ENCODE results near the gene AKR7A3.

DNA sequence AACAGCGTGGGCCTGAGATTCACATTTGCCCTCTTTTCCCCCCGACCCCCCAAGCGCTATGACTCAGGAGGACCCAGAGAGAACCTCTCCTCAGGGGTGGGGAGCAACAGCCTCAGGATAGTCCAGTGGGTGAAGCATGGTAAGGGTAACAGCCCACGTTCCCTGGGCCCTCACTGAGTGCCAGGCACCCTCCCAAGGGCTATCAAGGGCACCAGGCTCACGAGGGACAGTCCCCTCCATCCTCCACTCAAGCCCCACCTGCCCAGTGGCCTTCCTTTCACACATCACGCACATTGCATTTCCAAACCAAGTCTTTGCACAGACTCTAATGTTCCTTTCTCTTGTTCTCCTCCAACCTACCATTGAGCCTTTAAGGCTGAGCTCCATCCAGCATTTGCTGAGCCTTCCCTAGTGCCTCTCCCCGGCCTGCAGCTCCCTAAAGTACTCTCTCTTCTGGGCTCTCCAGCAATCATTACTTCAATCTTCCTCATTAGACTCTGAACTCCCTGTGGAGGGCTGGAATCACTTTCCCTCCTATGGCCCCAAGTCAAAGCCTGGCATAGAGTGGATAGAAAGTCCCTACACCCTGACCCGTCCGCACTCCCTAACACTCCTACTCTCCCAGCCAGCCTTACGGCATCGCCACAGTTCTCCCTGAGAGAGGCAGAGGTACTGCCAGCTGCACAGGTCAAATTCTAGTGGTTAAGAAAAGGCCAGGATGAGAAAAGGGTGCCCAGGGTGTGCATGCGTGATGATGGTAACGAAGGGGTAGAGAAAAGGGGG lies 22.3 kb upstream of the AKR7A3 start:
- TF ChIP-seq, protein P1, sequence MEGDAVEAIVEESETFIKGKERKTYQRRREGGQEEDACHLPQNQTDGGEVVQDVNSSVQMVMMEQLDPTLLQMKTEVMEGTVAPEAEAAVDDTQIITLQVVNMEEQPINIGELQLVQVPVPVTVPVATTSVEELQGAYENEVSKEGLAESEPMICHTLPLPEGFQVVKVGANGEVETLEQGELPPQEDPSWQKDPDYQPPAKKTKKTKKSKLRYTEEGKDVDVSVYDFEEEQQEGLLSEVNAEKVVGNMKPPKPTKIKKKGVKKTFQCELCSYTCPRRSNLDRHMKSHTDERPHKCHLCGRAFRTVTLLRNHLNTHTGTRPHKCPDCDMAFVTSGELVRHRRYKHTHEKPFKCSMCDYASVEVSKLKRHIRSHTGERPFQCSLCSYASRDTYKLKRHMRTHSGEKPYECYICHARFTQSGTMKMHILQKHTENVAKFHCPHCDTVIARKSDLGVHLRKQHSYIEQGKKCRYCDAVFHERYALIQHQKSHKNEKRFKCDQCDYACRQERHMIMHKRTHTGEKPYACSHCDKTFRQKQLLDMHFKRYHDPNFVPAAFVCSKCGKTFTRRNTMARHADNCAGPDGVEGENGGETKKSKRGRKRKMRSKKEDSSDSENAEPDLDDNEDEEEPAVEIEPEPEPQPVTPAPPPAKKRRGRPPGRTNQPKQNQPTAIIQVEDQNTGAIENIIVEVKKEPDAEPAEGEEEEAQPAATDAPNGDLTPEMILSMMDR (IDR thresholded peaks at IDR 0.05; ENCODE audit: insufficient read depth, low read depth, low read length), result no peak
- no peak for TF ChIP-seq EZH2 (IDR thresholded peaks at IDR 0.05; ENCODE audit: insufficient read depth, low read length)

All from astrocyte (in vitro differentiated cells and primary cell).